WERI-Rb-1 (cell line): ENCODE data around the gene CSDE1.

ENCODE experiments used
- DNase-seq: peaks from one replicate; pipeline ENCODE4 v3.0.0-alpha.2; 2020
- H3K27ac ChIP-seq: fragments of 250-450 bp; sonication (Bioruptor Pico); 2 replicates; pipeline ENCODE4 v1.5.1; 2020; ENCODE audit warnings: mild to moderate bottlenecking, moderate library complexity
- H3K27me3 ChIP-seq: fragments of 250-450 bp; sonication (Bioruptor Pico); 2 replicates; pipeline ENCODE4 v1.5.1; 2021; ENCODE audit warnings: mild to moderate bottlenecking, low read depth, moderate library complexity; ENCODE audit not compliant: insufficient read depth, severe bottlenecking
- H3K36me3 ChIP-seq: fragments of 250-450 bp; sonication (Bioruptor Pico); 2 replicates; pipeline ENCODE4 v1.5.1; 2020; ENCODE audit warnings: mild to moderate bottlenecking, moderate library complexity
- H3K4me3 ChIP-seq: 2 replicates; pipeline ENCODE4 v1.5.1; 2011; ENCODE audit warnings: low read depth, mild to moderate bottlenecking, control low read depth, low read length
- H3K9me3 ChIP-seq: fragments of 250-450 bp; sonication (Bioruptor Pico); 2 replicates; pipeline ENCODE4 v1.5.1; 2021; ENCODE audit warnings: mild to moderate bottlenecking, moderate library complexity; ENCODE audit not compliant: severe bottlenecking
- CTCF ChIP-seq: IDR thresholded peaks from 2 replicates; pipeline ENCODE4 v1.5.1; 2011; ENCODE audit warnings: low read depth, mild to moderate bottlenecking, control low read depth, inconsistent platforms, low read length

The CSDE1 gene

GRCh38 chr1:114669562-114670082, 88.2 kb downstream of the CSDE1 start, which contains the start of gene DENND2C:
Gene DENND2C, minus strand, starts transcription at chr1:114670049. Its CDS starts 44,065 bp downstream, at chr1:114625984.
- no peak for DNase-seq
- H3K27ac ChIP-seq: no peak within 1 kb of the TSS

GRCh38 chr1:114668784-114669561, 88.8 kb downstream of the CSDE1 start:
- no peak for DNase-seq
- no peaks in the 10 kb centered on the region for H3K36me3 ChIP-seq
- H3K27ac ChIP-seq: no peak overlapping the region
- peak overlapping the region; percentile 85 for H3K4me3 ChIP-seq
- no peak for TF ChIP-seq CTCF
- no peaks in the 10 kb centered on the region for H3K27me3 ChIP-seq
- H3K9me3 ChIP-seq: no peaks in the 10 kb centered on the region

More at GRCh38 chr1:114669562-114670082, 88.2 kb downstream of the CSDE1 start, which contains the start of gene DENND2C:
- no peaks in the 10 kb centered on the region for H3K9me3 ChIP-seq
- H3K36me3 ChIP-seq: no peaks in the 10 kb centered on the region
- peak within 1 kb of the TSS; percentile 85 for H3K4me3 ChIP-seq
- H3K27me3 ChIP-seq: no peaks in the 10 kb centered on the region
- TF ChIP-seq CTCF: peak; percentile 28

GRCh38 chr1:114668373-114668772, 89.4 kb downstream of the CSDE1 start:
- Histone ChIP-seq H3K36me3 (no peaks in the 10 kb centered on the region), H3K27me3 (no peaks in the 10 kb centered on the region), H3K27ac (no peak overlapping the region), H3K9me3 (no peaks in the 10 kb centered on the region), H3K4me3 (no peak overlapping the region)
- DNase-seq: no peak
- no peak for TF ChIP-seq CTCF

- H3K27ac ChIP-seq: no peak overlapping the region
- DNase-seq: no peak
- H3K27me3 ChIP-seq: no peaks in the 10 kb centered on the region
- TF ChIP-seq CTCF: no peak
- no peak overlapping the region for H3K4me3 ChIP-seq
- no peaks in the 10 kb centered on the region for H3K36me3 ChIP-seq
- no peaks in the 10 kb centered on the region for H3K9me3 ChIP-seq
Observed at GRCh38 chr1:114666954-114667353, 90.8 kb downstream of the CSDE1 start.
